Measurements from ENCODE around the gene CROCC2.

CROCC2 gene

DNA sequence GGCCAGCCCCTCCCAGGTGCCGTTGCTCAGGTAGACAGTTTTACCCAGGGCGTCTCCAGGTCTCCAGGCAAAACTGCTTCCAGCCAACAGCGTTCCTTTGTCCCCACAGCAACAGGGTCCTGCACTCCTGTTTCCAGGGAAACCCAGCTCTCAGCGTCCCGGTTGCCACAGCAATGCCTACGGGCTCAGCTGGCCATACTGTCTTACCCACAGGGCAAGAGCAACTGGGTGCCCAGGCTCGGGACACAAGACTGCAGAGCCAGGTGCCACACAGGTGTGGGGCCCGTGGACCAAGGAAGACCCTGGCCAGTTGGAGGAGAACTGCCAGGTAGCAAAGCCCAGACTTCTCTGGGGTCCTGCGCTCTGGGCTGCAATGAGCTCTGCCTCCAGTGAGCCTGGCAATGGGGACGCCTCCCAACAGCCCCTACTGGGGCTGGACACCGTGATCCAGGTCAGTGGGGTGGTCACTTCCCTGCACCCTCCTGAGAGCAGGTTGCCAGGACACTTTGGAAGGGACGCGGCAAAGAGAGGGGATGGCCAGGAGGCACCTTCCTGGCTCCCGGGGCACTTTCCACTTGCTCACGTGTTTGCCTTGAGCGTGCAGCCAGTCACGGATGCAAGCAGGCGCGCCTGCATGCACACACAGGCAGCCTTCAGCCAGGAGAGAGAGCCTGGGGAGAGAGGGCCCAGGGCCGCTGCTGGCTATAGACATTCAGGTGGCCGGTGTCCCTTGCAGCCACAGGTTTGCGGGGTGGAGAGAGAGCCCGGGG, at the start of gene CROCC2:
CROCC2 (plus strand) TSS at position 196 of the 770 bp plus-strand sequence; CDS start at position 374, 178 bp downstream.
- no peak for DNase-seq (ENCODE audit: low read depth)

DNA sequence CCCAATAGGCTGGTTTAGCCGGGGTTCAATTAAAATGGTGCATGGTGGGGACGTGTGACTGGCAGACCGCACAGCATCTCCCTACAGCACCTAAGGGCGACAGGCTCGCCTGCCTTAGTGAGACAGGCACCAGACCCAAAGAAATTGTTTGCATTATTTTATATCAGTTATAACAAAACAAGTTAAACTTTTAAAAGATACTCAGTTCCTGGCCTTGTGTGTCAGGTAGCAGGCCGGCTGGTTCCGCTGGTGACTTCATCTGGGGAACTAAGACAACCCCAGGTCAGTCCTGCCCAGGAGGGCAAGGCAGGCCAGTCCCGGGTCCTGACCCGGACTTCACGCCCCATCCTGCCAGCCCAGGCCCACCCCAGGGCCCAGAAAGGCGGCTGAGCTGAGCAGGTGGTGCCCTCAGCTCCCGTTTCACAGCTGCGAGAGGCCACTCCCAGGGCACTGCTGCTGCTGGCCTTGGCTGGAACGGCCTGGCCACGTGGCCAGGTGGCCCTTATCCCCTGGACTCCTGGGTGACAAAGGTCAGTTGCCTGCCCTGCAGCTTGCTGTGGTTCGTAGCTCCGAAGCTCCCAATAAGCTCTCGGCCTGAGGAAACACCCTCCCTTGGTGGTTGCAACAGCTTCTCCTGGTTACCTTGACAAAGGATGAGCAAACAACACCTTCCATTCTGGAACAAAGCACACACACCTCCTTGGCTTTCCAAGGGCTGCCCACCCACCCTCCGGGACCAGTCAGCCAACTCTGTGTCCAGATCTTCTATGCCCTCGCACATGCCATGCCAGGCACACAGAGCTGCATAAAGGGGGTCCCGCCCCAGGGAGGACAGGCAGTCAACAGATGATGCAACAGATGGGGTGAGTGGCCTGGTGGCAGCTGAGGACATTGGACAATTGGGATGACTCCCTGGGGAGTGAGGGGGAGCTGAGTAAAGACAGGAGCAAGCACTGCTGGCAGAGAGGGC, 48.8 kb upstream of the CROCC2 start:
- DNase-seq (ENCODE audit: low read depth): no peak

DNA sequence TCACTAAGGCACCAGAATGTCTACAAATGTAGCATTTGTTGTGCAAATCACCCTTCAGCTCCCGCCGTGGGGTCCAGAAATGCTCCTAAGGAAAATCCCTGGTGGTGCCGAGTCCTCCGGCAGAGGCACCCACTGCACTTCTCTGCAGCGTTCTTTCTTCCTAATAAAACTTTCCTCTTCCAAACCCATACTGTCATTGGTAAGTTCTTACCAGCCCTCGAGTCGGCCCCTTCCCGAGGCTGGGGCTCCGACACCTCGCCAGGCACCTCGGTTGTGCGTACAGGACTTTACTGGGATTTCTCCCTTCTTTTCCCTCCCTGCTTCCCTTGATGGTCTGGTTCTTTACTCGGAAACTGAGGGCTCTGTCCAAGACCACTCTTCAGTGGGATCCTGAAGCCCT, 47.8 kb upstream of the CROCC2 start:
- no peak for DNase-seq (ENCODE audit: low read depth)

DNA sequence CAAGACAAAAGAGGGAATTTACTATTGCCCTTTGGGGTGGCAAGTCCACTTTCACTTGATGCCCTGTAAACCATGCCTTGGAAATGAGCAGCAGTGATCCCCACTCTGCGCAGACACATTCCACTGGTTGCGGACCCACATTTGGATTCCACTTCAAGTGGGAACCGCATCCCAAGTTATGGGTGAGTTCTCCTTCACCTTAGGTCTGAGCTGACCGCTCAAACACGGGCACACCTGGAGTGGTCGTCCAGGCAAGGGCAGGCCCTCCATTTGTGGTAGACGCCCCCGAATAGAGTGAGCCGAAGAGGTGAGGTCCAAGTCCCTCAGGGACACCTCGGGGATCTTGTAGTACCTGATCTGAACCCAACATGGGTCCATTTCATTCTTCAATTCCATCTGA, 47.3 kb upstream of the CROCC2 start:
- DNase-seq (ENCODE audit: low read depth): no peak

DNA sequence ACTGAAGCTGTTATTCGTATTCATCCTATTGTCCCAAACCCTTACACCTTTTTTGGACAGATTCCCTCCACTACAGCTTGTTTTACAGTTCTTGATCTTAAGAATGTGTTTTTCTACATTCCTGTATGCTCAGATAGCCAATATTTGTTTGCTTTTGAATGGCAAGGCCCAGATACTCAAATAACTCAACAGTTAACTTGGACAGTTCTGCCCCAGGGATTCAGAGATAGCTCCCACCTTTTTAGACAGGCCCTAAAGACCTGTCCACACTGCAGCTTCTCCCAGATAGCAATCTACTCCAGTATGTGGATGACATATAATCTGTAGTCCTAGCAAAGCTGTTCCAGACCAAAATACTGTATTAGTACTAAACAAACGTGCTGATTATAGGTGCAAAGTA, 44.6 kb upstream of the CROCC2 start:
- DNase-seq (ENCODE audit: low read depth): no peak

DNA sequence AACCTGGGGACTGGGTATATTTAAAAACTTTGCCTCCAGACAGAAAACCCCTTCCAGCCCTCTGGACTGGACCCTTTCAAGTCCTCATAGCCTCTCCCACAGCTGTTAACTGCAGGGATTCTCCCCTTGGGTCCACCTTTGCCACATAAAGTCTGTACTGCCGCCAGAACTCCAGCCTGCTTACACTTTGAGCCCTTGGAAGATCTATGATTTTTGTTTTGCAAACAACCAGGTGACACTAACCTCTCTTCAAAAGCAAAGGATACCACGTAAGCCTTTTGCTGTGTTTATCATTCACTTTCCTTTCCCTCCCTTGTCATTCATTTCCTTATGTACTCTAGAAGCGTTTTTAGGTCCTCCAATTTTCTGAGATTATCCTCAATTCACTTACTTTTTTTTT, 41.7 kb upstream of the CROCC2 start:
- DNase-seq (ENCODE audit: low read depth): no peak

DNA sequence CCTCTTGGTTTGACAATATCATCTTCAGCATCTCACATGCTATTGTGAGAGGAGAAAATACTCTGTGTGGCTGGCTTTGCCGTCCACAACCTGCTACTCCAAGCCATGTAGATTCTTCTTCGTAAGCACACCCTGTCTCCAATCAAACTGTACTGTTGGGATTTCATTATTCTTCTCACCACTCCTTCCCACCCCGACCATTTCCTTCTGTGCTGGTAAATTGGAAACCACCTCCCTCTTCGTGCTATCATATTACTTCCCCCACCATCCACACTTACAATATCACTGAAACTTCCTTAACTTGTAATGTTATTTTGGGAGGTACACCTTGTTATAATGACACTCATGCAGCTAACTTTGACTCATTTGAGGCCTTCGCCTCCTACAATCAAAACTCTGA, 40.7 kb upstream of the CROCC2 start:
- no peak for DNase-seq (ENCODE audit: low read depth)

DNA sequence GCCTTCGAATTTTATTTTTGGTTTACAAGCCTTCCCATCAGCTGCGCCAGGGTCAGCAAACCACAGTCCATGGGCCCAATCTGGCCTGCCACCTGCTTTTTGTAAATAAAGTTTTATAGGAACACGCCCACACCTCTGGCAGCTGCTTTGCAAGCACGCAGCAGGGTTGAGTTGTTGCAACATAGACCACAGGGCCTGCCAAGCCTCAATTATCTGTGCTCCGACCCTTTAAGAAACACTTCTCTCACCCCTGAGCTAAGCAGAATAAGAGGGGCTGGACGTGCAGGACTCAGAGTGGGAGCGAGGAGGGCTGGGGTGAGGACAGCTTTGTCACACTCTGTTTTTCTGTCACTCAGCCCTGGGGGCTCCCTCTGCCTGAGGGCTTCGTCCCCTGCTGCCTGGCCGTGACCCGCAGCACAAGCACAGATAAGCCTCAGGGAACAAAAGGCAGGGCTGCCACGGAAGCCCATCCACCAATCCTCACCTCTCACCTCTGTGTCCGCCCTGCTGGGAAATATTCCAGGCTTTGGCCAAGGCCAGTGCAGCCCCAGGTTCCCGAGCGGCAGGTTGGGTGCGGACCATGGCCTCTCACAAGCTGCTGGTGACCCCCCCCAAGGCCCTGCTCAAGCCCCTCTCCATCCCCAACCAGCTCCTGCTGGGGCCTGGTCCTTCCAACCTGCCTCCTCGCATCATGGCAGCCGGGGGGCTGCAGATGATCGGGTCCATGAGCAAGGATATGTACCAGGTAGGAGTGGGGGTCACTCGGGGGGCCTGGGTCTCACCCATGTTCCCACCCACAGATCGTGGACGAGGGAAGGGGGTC, 37.6 kb upstream of the CROCC2 start, which contains the start of gene AGXT:
AGXT (plus strand) TSS at position 539 of the 823 bp plus-strand sequence; CDS start at position 581, 42 bp downstream.
- DNase-seq (ENCODE audit: low read depth): no peak

DNA sequence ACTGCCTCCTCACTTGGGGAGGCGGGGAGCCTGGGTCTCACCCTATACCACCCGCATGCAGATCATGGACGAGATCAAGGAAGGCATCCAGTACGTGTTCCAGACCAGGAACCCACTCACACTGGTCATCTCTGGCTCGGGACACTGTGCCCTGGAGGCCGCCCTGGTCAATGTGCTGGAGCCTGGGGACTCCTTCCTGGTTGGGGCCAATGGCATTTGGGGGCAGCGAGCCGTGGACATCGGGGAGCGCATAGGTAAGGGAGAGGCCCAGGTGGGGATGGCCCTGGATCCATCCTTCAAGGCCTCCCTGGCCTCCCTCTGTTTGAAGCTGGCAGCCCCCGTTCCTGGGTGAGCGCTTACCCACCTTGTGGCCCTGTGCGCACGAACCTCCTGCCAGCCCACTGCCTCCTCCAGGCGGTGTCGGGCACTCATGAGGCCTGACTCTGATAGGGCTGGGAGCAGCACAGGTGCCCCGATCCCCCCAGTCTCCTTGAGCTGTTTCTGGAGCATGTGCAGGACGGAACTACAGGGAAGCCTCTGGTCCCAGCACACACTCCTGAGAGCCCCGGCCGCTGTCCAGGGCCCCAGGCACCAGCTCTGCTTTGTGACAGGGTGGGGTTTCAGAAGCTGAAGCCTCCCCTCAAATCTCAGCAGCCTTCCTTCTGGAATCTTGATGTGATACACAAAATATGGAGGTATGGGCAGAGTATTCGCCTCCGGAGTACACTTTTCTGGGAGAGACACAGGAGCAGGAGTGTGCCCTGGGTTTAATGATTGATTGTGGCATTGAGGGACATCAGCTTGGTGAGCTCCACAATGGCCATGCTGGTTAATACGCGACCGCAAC, 36.8 kb upstream of the CROCC2 start:
- no peak for DNase-seq (ENCODE audit: low read depth)

DNA sequence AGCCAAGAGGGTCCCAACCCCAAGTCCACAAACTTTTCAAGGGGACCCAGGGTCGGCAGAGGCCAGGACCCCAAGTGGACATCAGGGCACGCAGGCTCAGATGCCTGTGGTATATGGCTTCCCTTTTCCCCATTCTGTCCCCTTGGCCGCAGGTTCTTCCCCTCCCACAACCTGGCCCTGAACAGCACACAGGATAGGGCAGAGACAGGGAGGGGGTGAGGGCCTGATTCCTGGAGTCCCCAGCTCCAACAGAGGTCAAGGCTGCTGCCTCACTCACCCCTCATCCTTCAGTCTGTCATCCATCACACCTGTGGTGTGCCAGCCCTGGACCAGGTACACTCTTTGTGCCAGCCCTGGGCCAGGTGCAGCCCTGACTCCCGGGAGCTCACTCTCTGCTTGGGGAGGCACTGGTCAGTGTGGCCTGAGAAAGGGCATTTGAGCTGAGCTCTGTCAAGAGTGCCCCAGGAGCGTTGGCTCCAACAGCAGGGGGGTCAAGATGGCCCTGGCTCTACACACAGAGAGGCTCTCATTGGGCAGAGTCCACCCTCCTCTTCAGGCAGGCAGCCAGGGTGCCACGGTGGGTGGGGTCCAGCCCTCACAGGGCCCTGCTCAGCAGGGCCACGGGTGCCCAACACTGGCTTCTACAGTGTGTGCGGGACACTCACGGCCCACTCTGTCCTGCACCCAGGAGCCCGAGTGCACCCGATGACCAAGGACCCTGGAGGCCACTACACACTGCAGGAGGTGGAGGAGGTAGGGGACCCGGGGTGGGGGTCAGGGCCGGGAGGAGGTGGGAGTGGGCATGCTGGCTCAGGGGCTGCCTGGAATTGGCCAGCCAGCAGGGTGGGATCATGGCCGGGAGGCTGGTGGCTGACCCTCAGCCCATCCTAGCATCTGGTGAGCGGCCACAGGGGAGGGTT, 35.9 kb upstream of the CROCC2 start:
- no peak for DNase-seq (ENCODE audit: low read depth)

DNA sequence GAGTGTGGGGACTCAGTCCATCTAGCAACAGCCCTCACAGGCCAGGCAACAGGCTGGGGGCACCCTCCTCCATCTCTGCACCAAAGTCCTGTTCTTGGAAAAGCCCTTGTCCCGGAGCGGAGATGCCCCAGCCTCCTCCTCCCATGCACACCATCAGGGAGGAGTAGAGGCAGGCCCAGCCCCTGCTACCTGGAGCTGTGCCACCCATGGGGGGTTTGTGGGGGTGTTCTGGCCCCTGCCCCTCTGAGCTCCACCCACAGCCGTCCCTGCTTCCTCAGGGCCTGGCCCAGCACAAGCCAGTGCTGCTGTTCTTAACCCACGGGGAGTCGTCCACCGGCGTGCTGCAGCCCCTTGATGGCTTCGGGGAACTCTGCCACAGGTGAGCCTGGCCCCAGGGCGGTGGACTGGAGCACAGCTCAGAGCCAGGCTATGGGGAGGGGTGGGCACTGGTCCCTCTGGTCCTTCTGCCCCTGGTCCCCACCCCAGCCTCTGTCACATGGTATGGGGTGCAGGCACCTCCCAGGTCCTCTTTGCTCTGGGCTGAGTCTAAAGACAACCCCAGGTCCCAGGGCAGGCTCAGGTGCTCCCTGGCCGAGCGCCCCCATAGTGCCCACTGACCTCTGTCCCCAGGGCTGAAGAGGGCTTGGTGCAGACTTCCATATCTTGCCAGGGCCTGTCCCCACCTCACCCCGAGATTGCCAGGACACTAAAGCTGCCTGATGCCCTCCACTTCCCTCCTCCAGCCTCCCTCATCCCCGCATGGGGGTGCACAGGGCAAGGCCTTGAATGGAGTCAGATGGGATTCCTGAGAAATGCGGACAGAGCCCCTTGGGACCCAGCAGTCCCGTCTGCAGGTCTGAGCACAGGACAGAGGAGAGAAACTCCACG, 34.8 kb upstream of the CROCC2 start:
- DNase-seq (ENCODE audit: low read depth): no peak

DNA sequence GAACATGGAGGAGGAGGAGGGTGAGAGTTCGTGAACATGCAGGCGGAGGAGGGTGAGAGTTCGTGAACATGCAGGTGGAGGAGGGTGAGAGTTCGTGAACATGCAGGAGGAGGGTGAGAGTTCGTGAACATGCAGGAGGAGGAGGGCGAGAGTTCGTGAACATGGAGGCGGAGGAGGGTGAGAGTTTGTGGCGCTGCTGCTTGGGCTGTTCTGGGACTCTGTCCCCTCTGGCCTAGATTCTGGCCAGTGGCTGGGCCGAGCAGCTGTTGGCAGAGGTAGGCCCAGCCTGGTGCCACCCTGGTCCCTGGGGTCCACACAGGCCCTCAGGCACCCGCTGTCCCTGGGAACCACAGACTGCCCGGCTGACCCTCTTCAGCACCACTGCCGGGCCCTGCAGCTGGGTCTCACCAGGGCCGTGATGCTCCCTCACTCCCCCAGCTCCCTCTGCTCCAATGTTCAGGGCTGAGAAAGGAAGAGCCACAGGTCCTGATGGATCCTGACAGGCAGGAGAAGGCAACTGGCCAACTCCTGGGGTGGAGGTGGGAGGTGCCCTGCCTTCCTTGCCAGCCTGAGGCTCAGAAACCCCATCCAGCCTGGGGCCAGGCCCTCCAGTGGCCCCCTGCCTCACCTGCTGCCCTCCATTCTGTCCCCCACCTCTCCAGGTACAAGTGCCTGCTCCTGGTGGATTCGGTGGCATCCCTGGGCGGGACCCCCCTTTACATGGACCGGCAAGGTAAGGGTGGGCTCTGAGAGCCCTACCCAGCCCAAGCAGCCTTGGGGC, 33.6 kb upstream of the CROCC2 start:
- no peak for DNase-seq (ENCODE audit: low read depth)

DNA sequence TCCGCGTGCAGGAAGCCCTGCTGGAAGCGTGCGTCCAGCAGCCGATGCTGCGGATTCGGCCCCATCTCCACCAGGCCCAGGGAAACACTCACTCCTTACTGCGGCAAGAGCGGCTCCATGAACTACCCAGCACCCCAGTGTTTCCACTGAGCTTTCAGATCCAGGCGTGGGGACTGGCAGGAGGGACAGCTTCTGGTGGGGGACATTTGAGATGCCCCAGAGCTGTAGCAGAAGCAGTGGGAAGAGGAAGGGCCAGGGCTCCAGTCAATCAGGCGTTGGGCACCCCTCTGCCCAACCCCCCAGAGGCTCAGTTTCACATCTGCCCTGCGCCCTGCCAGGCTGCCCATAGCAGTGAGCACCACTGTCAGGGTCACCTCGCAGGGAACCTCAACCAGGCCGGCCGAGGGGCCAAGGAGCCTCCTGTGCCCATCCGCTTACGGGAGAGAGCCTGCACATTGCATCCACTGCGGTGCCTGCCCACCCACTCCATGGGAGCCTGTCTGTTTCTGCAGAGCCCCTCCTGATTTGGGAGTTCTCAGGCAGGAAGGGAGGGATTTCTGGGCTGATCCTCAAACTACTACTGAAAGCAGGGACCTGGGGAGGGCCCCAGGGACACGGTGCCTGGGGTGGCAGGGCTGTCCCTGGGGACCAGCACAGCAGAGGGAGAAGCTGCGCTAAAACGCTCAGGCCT, 32.9 kb upstream of the CROCC2 start:
- no peak for DNase-seq (ENCODE audit: low read depth)

DNA sequence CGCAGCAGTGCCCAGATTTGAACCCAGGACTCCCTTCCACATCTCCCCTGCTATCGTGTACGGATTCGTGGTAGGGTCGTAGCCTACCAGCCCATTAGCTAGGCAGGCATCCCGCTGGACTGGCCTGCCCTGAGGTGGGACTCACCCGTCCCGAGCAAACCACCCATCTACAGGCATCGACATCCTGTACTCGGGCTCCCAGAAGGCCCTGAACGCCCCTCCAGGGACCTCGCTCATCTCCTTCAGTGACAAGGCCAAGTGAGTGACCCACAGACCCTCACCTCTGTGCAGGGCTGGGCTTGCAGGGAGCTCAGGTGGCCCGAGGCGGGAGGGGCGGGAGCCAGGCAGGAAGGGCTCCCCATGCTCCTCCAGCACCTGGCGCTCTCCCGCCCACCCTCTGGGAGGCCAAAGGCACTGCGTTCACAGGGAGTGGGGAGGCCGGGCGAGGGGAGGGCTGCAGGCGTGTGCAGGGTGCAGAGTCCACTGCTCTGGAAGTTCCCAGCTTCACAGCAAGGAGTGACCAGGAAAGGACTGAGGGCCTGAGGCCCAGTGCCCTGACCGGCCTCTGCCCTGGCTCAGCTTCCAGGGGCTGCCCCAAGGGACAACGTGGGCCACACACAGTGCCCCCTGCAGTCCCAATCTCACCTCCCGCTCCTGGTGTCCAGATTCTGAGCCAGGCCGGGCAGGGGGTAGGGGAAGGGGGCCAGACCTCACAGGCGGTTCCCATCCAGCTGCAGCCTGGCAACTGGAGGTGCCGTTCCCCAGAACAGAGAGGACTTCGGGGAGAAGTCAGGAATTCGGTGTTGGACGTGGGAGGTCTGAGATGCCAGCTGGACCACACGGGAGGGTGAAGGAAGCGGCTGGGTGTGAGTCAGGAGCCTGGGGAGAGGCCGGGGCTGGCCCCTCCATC, 32.1 kb upstream of the CROCC2 start:
- DNase-seq (ENCODE audit: low read depth): no peak

DNA sequence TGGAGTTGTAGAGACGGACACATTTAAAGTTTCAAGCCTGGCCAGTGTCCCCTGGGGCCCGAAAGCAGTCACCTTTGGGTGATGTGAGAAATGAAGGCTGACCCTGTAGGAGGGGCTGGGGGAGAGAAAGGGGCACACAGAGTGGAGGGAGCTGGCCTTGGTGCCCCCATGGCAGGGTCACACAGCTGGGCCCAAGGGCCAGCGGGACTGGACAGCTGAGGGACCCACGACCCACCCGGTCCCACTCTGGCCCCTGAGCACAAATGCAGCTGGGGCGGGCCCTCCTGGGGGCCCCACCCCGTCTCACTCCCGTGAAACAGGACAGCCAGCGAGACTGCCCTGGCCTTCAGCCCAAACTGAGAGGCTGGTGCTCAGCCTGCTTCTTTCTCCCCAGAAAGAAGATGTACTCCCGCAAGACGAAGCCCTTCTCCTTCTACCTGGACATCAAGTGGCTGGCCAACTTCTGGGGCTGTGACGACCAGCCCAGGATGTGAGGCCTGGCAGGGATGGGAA, 31.4 kb upstream of the CROCC2 start:
- DNase-seq (ENCODE audit: low read depth): no peak
